ENCODE measurements around the gene KIF12. TPM values are rescaled to one million over a fixed set of nuclear protein-coding genes. Genes with fewer than 3 reads are reported as not detected.

The KIF12 gene
- total and polyA plus RNA-seq, 2 of the 13 experiments (the other 11 are each of a cell fraction or from before 2014, with no cell fraction given), result 1.8 to 12.5 TPM

DNA sequence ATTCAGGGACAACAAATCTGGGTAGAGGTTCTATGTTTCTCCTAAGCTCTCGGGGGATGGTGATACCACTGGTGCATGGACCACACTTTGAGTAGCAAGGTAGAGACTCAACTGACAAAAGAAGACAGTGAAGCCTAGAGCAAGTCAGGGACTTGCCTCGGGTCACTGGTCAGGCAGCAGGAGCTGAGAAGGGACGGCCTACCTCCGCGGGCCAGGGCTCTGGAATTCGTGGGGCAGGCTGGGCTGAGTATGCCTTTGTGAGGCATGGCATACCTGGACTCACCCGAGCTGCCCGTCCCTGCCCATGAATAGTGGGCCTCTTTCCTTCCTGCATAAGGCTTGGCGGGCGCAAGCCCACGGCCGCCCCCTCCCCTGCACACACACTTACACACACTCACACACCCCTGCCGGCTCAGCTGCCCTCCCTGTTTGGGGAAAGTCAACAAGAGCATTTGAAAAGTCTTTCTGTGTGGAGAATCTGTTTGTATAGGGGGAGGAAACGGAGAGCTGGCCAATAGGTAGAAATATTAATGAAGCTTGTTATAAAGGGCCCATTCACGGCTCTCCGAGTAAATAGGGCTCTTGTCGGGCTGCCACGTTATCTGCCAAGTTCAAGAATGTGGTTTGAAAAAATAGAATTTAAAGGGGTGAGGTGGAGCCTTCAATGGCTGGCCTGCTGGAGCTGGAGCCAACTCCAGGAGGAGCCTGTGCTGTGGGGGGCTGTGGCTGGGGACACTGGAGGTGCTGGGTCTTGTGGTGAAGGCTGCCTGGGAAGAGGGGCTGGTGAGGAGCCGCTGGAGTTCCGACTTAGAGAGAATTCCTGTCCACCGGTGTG, 19.1 kb upstream of the KIF12 start (continued):
- TF ChIP-seq, protein P1, sequence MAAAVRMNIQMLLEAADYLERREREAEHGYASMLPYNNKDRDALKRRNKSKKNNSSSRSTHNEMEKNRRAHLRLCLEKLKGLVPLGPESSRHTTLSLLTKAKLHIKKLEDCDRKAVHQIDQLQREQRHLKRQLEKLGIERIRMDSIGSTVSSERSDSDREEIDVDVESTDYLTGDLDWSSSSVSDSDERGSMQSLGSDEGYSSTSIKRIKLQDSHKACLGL (CRISPR knock-in tag; IDR thresholded peaks at IDR 0.05), result 0 out of 2 replicates have a peak, but pooled peaks have one; percentile 41
- TF ChIP-seq, protein P2, sequence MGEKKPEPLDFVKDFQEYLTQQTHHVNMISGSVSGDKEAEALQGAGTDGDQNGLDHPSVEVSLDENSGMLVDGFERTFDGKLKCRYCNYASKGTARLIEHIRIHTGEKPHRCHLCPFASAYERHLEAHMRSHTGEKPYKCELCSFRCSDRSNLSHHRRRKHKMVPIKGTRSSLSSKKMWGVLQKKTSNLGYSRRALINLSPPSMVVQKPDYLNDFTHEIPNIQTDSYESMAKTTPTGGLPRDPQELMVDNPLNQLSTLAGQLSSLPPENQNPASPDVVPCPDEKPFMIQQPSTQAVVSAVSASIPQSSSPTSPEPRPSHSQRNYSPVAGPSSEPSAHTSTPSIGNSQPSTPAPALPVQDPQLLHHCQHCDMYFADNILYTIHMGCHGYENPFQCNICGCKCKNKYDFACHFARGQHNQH (CRISPR knock-in tag; IDR thresholded peaks at IDR 0.05), result peak; percentile 74; the same call in 1 of the 2 replicates
- TF ChIP-seq ZNF20 (CRISPR knock-in tag; IDR thresholded peaks at IDR 0.05), result no peak
- TF ChIP-seq ZNF672 (CRISPR knock-in tag; IDR thresholded peaks at IDR 0.05), result no peak
- peak; percentile 68; the same call in 1 of the 2 replicates for TF ChIP-seq SSRP1 (CRISPR knock-in tag; IDR thresholded peaks at IDR 0.05)
- TF ChIP-seq SNAI1 (CRISPR knock-in tag; IDR thresholded peaks at IDR 0.05; ENCODE audit: borderline replicate concordance), result no peak
- no peak for TF ChIP-seq TCF12 (IDR thresholded peaks at IDR 0.05)
- peak; percentile 80 for TF ChIP-seq TCF12 (CRISPR knock-in tag; IDR thresholded peaks at IDR 0.05)
- no peak for TF ChIP-seq NFE2L1 (CRISPR knock-in tag; IDR thresholded peaks at IDR 0.05; ENCODE audit: borderline replicate concordance)
- TF ChIP-seq ZNF383 (CRISPR knock-in tag; IDR thresholded peaks at IDR 0.05; ENCODE audit: borderline replicate concordance), result no peak
- TF ChIP-seq ZKSCAN5 (CRISPR knock-in tag; IDR thresholded peaks at IDR 0.05), result no peak
- TF ChIP-seq, protein P3, sequence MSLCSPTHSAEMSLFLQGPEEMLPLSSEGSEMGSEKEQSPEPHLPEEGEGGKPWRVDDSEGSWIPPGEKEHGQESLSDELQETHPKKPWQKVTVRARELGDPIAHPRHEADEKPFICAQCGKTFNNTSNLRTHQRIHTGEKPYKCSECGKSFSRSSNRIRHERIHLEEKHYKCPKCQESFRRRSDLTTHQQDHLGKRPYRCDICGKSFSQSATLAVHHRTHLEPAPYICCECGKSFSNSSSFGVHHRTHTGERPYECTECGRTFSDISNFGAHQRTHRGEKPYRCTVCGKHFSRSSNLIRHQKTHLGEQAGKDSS (CRISPR knock-in tag; IDR thresholded peaks at IDR 0.05; ENCODE audit: borderline replicate concordance, low read depth), result peak; percentile 57; the same call in 1 of the 2 replicates
- TF ChIP-seq, protein P4, sequence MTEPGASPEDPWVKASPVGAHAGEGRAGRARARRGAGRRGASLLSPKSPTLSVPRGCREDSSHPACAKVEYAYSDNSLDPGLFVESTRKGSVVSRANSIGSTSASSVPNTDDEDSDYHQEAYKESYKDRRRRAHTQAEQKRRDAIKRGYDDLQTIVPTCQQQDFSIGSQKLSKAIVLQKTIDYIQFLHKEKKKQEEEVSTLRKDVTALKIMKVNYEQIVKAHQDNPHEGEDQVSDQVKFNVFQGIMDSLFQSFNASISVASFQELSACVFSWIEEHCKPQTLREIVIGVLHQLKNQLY (CRISPR knock-in tag; IDR thresholded peaks at IDR 0.05), result peak; percentile 82; the same call in 1 of the 2 replicates
- TF ChIP-seq, protein P5, sequence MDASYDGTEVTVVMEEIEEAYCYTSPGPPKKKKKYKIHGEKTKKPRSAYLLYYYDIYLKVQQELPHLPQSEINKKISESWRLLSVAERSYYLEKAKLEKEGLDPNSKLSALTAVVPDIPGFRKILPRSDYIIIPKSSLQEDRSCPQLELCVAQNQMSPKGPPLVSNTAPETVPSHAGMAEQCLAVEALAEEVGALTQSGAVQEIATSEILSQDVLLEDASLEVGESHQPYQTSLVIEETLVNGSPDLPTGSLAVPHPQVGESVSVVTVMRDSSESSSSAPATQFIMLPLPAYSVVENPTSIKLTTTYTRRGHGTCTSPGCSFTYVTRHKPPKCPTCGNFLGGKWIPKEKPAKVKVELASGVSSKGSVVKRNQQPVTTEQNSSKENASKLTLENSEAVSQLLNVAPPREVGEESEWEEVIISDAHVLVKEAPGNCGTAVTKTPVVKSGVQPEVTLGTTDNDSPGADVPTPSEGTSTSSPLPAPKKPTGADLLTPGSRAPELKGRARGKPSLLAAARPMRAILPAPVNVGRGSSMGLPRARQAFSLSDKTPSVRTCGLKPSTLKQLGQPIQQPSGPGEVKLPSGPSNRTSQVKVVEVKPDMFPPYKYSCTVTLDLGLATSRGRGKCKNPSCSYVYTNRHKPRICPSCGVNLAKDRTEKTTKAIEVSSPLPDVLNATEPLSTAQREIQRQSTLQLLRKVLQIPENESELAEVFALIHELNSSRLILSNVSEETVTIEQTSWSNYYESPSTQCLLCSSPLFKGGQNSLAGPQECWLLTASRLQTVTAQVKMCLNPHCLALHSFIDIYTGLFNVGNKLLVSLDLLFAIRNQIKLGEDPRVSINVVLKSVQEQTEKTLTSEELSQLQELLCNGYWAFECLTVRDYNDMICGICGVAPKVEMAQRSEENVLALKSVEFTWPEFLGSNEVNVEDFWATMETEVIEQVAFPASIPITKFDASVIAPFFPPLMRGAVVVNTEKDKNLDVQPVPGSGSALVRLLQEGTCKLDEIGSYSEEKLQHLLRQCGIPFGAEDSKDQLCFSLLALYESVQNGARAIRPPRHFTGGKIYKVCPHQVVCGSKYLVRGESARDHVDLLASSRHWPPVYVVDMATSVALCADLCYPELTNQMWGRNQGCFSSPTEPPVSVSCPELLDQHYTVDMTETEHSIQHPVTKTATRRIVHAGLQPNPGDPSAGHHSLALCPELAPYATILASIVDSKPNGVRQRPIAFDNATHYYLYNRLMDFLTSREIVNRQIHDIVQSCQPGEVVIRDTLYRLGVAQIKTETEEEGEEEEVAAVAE (CRISPR knock-in tag; IDR thresholded peaks at IDR 0.05; ENCODE audit: borderline replicate concordance), result peak; percentile 91
- TF ChIP-seq RBFOX2 (IDR thresholded peaks at IDR 0.05; ENCODE audit: low read depth, low read length), result peak; percentile 67; the same call in 1 of the 2 replicates
- TF ChIP-seq, protein P6, sequence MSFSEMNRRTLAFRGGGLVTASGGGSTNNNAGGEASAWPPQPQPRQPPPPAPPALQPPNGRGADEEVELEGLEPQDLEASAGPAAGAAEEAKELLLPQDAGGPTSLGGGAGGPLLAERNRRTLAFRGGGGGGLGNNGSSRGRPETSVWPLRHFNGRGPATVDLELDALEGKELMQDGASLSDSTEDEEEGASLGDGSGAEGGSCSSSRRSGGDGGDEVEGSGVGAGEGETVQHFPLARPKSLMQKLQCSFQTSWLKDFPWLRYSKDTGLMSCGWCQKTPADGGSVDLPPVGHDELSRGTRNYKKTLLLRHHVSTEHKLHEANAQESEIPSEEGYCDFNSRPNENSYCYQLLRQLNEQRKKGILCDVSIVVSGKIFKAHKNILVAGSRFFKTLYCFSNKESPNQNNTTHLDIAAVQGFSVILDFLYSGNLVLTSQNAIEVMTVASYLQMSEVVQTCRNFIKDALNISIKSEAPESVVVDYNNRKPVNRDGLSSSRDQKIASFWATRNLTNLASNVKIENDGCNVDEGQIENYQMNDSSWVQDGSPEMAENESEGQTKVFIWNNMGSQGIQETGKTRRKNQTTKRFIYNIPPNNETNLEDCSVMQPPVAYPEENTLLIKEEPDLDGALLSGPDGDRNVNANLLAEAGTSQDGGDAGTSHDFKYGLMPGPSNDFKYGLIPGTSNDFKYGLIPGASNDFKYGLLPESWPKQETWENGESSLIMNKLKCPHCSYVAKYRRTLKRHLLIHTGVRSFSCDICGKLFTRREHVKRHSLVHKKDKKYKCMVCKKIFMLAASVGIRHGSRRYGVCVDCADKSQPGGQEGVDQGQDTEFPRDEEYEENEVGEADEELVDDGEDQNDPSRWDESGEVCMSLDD (CRISPR knock-in tag; IDR thresholded peaks at IDR 0.05; ENCODE audit: borderline replicate concordance), result no peak
- peak; percentile 22; the same call in 1 of the 2 replicates for TF ChIP-seq BHLHE40 (IDR thresholded peaks at IDR 0.05; ENCODE audit: low read length)
- TF ChIP-seq MIXL1 (CRISPR knock-in tag; IDR thresholded peaks at IDR 0.05), result peak; percentile 69; the same call in 1 of the 2 replicates
- no peak for TF ChIP-seq ATF7-NPFF (CRISPR knock-in tag; IDR thresholded peaks at IDR 0.05; ENCODE audit: low read depth)
